H1 (cell line): ENCODE results near the gene NOL9. TPM values are rescaled to one million over a fixed set of nuclear protein-coding genes. Genes with fewer than 3 reads are reported as not detected.

Experiments
- CTCF ChIA-PET: fragments of 300-600 bp; sonication (Branson Sonifier 250); formaldehyde crosslinking; loops from one replicate; lab custom pipeline; 2021; ENCODE audit not compliant: partially characterized antibody; lab: Charles Lee
- POLR2A ChIA-PET: fragments of 300-600 bp; sonication (Branson Sonifier 250); formaldehyde crosslinking; loops from one replicate; lab custom pipeline; 2021; ENCODE audit warnings: inconsistent platforms; ENCODE audit not compliant: partially characterized antibody; lab: Charles Lee
- DNase-seq, 2 experiments: peaks; one replicate each; pipeline versions ENCODE4 v3.0.0 to v3.0.0-alpha.2; 2010 to 2022; ENCODE audit warnings: low spot score in 2 of 2, low read depth in 1 of 2, mixed read lengths in 1 of 2
- FAIRE-seq: peaks from 2 replicates; lab custom pipeline; 2011; peaks lifted over from hg19 to GRCh38; lab: Jason Lieb, UNC
- H2AFZ ChIP-seq: 2 replicates; pipeline ENCODE4 v1.8.1; 2012; ENCODE audit warnings: low read length, inconsistent platforms
- H2AK5ac ChIP-seq: 2 replicates; pipeline ENCODE4 v1.6.1; 2013; ENCODE audit warnings: low read depth, low read length
- H2BK120ac ChIP-seq: replicated peaks from 2 replicates; pipeline ENCODE3; 2013; ENCODE audit warnings: low read depth, low read length, inconsistent platforms
- H2BK12ac ChIP-seq: 2 replicates; pipeline ENCODE4 v1.6.1; 2013; ENCODE audit warnings: low read depth, low read length
- H2BK15ac ChIP-seq: 2 replicates; pipeline ENCODE4 v1.6.1; 2013; ENCODE audit warnings: low read length
- H2BK20ac ChIP-seq: 2 replicates; pipeline ENCODE4 v1.6.1; 2013; ENCODE audit warnings: low read length
- H2BK5ac ChIP-seq: 2 replicates; pipeline ENCODE4 v1.6.1; 2013; ENCODE audit warnings: low read depth, low read length
- H3K14ac ChIP-seq: 2 replicates; pipeline ENCODE4 v1.6.1; 2013; ENCODE audit warnings: inconsistent platforms; ENCODE audit not compliant: insufficient read length
- H3K18ac ChIP-seq: 2 replicates; pipeline ENCODE4 v1.6.1; 2013; ENCODE audit warnings: low read length; ENCODE audit errors: extremely low read depth
- H3K23ac ChIP-seq: 2 replicates; pipeline ENCODE4 v1.6.1; 2013; ENCODE audit warnings: inconsistent platforms; ENCODE audit not compliant: insufficient read length
- H3K23me2 ChIP-seq: 2 replicates; pipeline ENCODE4 v1.6.1; 2013; ENCODE audit warnings: low read depth, low read length
- H3K27ac ChIP-seq: 2 replicates; pipeline ENCODE4 v1.6.1; 2011; ENCODE audit warnings: low read depth, low read length, inconsistent platforms
- H3K27me3 ChIP-seq, 4 experiments: replicated peaks in 1 of 4; 1 replicate in 1 of 4; 2 replicates in 3 of 4; pipeline versions ENCODE4 v1.6.1 to v1.8.1; 2011 to 2013; ENCODE audit warnings: low read length in 3 of 4, mild to moderate bottlenecking in 3 of 4, inconsistent platforms in 2 of 4, mixed read lengths in 2 of 4, moderate library complexity in 1 of 4; ENCODE audit not compliant: control insufficient read depth in 3 of 4, insufficient read depth in 3 of 4; ENCODE audit errors: extremely low read depth in 1 of 4
- H3K36me3 ChIP-seq, 4 experiments: 2 replicates each; pipeline versions ENCODE4 v1.6.1 to v1.8.1; 2011 to 2013; ENCODE audit warnings: mild to moderate bottlenecking in 4 of 4, low read length in 3 of 4, moderate library complexity in 2 of 4, control low read depth in 1 of 4, inconsistent platforms in 1 of 4; ENCODE audit not compliant: insufficient read depth in 4 of 4, control insufficient read depth in 2 of 4
- H3K4ac ChIP-seq: replicated peaks from 2 replicates; pipeline ENCODE3; 2013; ENCODE audit warnings: low read length, low read depth, mixed read lengths, inconsistent platforms; ENCODE audit not compliant: insufficient read length
- H3K4me1 ChIP-seq, 4 experiments: replicated peaks in 1 of 4; 1 replicate in 1 of 4; 2 replicates in 3 of 4; pipeline versions ENCODE4 v1.6.1 to v1.8.1; 2011 to 2013; ENCODE audit warnings: low read length in 3 of 4, inconsistent platforms in 2 of 4, mixed read lengths in 1 of 4; ENCODE audit not compliant: insufficient read depth in 4 of 4, control insufficient read depth in 3 of 4
- H3K4me2 ChIP-seq, 2 experiments: 2 replicates each; pipeline versions ENCODE4 v1.6.1 to v1.8.1; 2011 to 2013; ENCODE audit warnings: low read depth in 2 of 2, low read length in 2 of 2, control low read depth in 1 of 2, inconsistent platforms in 1 of 2, mild to moderate bottlenecking in 1 of 2; ENCODE audit not compliant: insufficient read depth in 1 of 2
- H3K4me3 ChIP-seq, 4 experiments: fragments of 200-600, 300-600 bp in 1 of 4; sonication (generic), shearing (Covaris generic), sonication (Bioruptor Twin) in 1 of 4; 2 replicates each; pipeline versions ENCODE4 v1.5.1 to v1.8.1; 2011 to 2016; ENCODE audit warnings: low read length in 4 of 4, low read depth in 3 of 4, control low read depth in 2 of 4, inconsistent platforms in 2 of 4, mild to moderate bottlenecking in 2 of 4, mixed read lengths in 1 of 4, moderate library complexity in 1 of 4; ENCODE audit not compliant: insufficient read depth in 2 of 4; ENCODE audit errors: extremely low read depth in 1 of 4
- H3K56ac ChIP-seq: replicated peaks from 2 replicates; pipeline ENCODE3; 2013; ENCODE audit warnings: low read depth, mild to moderate bottlenecking, mixed read lengths, low read length, inconsistent platforms; ENCODE audit not compliant: insufficient read length
- H3K79me1 ChIP-seq: 2 replicates; pipeline ENCODE4 v1.6.1; 2013; ENCODE audit warnings: low read depth, low read length, control low read depth
- H3K79me2 ChIP-seq, 2 experiments: 2 replicates each; pipeline versions ENCODE4 v1.6.1 to v1.8.1; 2012 to 2013; ENCODE audit warnings: low read length in 2 of 2, mild to moderate bottlenecking in 2 of 2, inconsistent platforms in 1 of 2; ENCODE audit not compliant: insufficient read depth in 2 of 2, control insufficient read depth in 1 of 2
- H3K9ac ChIP-seq, 4 experiments: replicated peaks in 1 of 4; 1 replicate in 1 of 4; 2 replicates in 3 of 4; pipeline versions ENCODE4 v1.6.1 to v1.8.1; 2011 to 2013; ENCODE audit warnings: low read depth in 3 of 4, low read length in 3 of 4, control low read depth in 2 of 4, mild to moderate bottlenecking in 2 of 4, moderate library complexity in 2 of 4, inconsistent platforms in 1 of 4; ENCODE audit errors: extremely low read depth in 1 of 4
- H3K9me3 ChIP-seq, 2 experiments: 2 replicates each; pipeline versions ENCODE4 v1.6.1 to v1.8.1; 2012 to 2013; ENCODE audit warnings: mild to moderate bottlenecking in 2 of 2, moderate library complexity in 2 of 2, control low read depth in 1 of 2, inconsistent platforms in 1 of 2, low read depth in 1 of 2, low read length in 1 of 2, mixed read lengths in 1 of 2; ENCODE audit not compliant: insufficient read depth in 2 of 2
- H4K20me1 ChIP-seq, 2 experiments: replicated peaks in 1 of 2; 2 replicates each; pipeline versions ENCODE3 to v1.8.1; 2011 to 2013; ENCODE audit warnings: inconsistent platforms in 2 of 2, low read length in 2 of 2, mild to moderate bottlenecking in 1 of 2; ENCODE audit not compliant: insufficient read depth in 2 of 2, control insufficient read depth in 1 of 2
- H4K5ac ChIP-seq: 2 replicates; pipeline ENCODE4 v1.6.1; 2013; ENCODE audit warnings: low read length, low read depth, mixed read lengths, inconsistent platforms; ENCODE audit not compliant: insufficient read length
- H4K8ac ChIP-seq: 2 replicates; pipeline ENCODE4 v1.8.0; 2013; ENCODE audit warnings: mild to moderate bottlenecking, moderate library complexity, low read length, inconsistent platforms; ENCODE audit not compliant: insufficient read depth; ENCODE audit errors: extremely low read depth
- H4K91ac ChIP-seq: replicated peaks from 2 replicates; pipeline ENCODE3; 2013; ENCODE audit warnings: low read length, mixed read lengths, inconsistent platforms; ENCODE audit not compliant: insufficient read length
- GTF2F1 ChIP-seq: IDR thresholded peaks from 2 replicates; pipeline ENCODE4 v1.6.1; 2012; ENCODE audit warnings: low read depth, low read length, improper control_type of control experiment, borderline replicate concordance
- SRF ChIP-seq: IDR thresholded peaks from 2 replicates; pipeline ENCODE4 v1.6.1; 2011; ENCODE audit warnings: mild to moderate bottlenecking, low read depth, low read length, moderate library complexity
- WGBS, 2 experiments: shearing (Covaris generic) in 1 of 2; methylation state at CpG; one replicate each; pipeline versions ENCODE4 v1.1.6 to v1.1.7; 2013 to 2015; ENCODE audit warnings: low lambda C conversion rate in 2 of 2, mixed read lengths in 2 of 2, inconsistent platforms in 1 of 2, low coverage in 1 of 2, missing lambda C conversion rate in 1 of 2; ENCODE audit not compliant: insufficient replicate concordance in 2 of 2, insufficient coverage in 1 of 2, insufficient read length in 1 of 2; ENCODE audit errors: extremely low coverage in 1 of 2, missing lambda C conversion rate in 1 of 2; 5-methylcytosine and 5-hydroxymethylcytosine counted together
- polyA plus RNA-seq, 7 experiments: library from polyadenylated mRNA; depleted of rRNA in 3 of 7; stranded (reverse) in 5 of 7; unstranded in 2 of 7; fragments of >200 nt in 5 of 7; fragments of 200-250 nt in 2 of 7; gene quantifications; 1 replicate in 5 of 7; 2 replicates in 1 of 7; 4 replicates in 1 of 7; pipeline versions ENCODE4 v1.2.1 to v1.2.3, GENCODE V29; 2011 to 2013; ENCODE audit warnings: missing spikeins in 2 of 7, mixed read lengths in 2 of 7
- total RNA-seq: library from RNA; stranded (reverse); fragmentation: NEBNext Ultra II Directional; extraction: Animal tissue kit (Norgen Biotek cat#: 25700); gene quantifications from 2 replicates; pipeline ENCODE4 v1.2.1, GENCODE V29; 2021

Gene NOL9
- total and polyA plus RNA-seq, 2 of the 8 experiments (the other 6 are each of a cell fraction or from before 2014, with no cell fraction given): 17.1 to 38.1 TPM

GRCh38 chr1:6506210-6507036, 47.9 kb downstream of the NOL9 start:
- no peaks in the 10 kb centered on the region for H3K23me2 ChIP-seq
- H3K79me2 ChIP-seq: no peaks in the 10 kb centered on the region
- no peak overlapping the region for H2AK5ac ChIP-seq
- H2BK20ac ChIP-seq: no peak overlapping the region
- no peak overlapping the region for H3K23ac ChIP-seq
- H3K9ac ChIP-seq: no peak overlapping the region
- no peak overlapping the region for H2BK15ac ChIP-seq
- no peak overlapping the region for H4K8ac ChIP-seq
- no peak overlapping the region for H3K4ac ChIP-seq
- H3K9me3 ChIP-seq: no peaks in the 10 kb centered on the region
- 87% methylated on average over 25 of the region's 31 CpGs; no CpG with 5 or more reads in 1 of the 2 experiments for WGBS, 2 experiments
- FAIRE-seq: no peak
- no peak overlapping the region for H2BK120ac ChIP-seq
- POLR2A ChIA-PET: interaction anchor here (1.1 to 2.8 kb wide), 3 partner anchors 11 to 35 kb away, joined by 3 to 9 read pairs (median 4); no protein-coding TSS in a partner anchor
- no peak overlapping the region for H3K14ac ChIP-seq
- no peaks in the 10 kb centered on the region for H3K27me3 ChIP-seq
- H3K56ac ChIP-seq: no peak overlapping the region
- H3K27ac ChIP-seq: no peak overlapping the region; the same call in 1 of the 2 replicates
- H3K4me1 ChIP-seq: no peaks in the 10 kb centered on the region; a peak in 1 of 7 replicates
- no peaks in the 10 kb centered on the region for H4K20me1 ChIP-seq
- TF ChIP-seq SRF (no peak), GTF2F1 (no peak)
- TF ChIP-seq, all 59 proteins: peak for 0
- H4K91ac ChIP-seq: no peak overlapping the region
- no peak overlapping the region for H3K4me3 ChIP-seq
- no peak overlapping the region for H2BK5ac ChIP-seq
- DNase-seq: no peak
- H3K79me1 ChIP-seq: no peaks in the 10 kb centered on the region; the same call in 1 of the 2 replicates
- H3K18ac ChIP-seq: no peak overlapping the region
- CTCF ChIA-PET: interaction anchor here (0.6 to 10.2 kb wide), 10 partner anchors 8 to 94 kb away, joined by 3 to 107 read pairs (median 4); partner anchors contain the start of gene PLEKHG5
- no peaks in the 10 kb centered on the region for H3K36me3 ChIP-seq
- H3K4me2 ChIP-seq: no peak overlapping the region
- H2BK12ac ChIP-seq: peak overlapping the region; percentile 39; the same call in 1 of the 2 replicates
- no peak overlapping the region for H2AFZ ChIP-seq
- H4K5ac ChIP-seq: no peak overlapping the region
